Uterus (tissue), 2 donors: Measurements from ENCODE around the gene CDC7.

ENCODE experiments used
- POLR2A ChIP-seq, 2 donors: fragments of 450-650 bp; IDR thresholded peaks; one replicate each; pipeline ENCODE4 v1.6.1; 2016; ENCODE audit warnings: antibody characterized with exemption in 2 of 2, mild to moderate bottlenecking in 1 of 2, moderate library complexity in 1 of 2
- TF ChIP-seq, protein P1 (sequence below), 4 experiments: fragments of 200-600 bp in 2 of 4; fragments of 450-650 bp in 2 of 4; sonication (generic) in 2 of 4; IDR thresholded peaks; one replicate each; pipeline ENCODE4 v1.5.1; 2016 to 2019; ENCODE audit warnings: antibody characterized with exemption in 4 of 4, mild to moderate bottlenecking in 2 of 4, moderate library complexity in 1 of 4

DNA sequence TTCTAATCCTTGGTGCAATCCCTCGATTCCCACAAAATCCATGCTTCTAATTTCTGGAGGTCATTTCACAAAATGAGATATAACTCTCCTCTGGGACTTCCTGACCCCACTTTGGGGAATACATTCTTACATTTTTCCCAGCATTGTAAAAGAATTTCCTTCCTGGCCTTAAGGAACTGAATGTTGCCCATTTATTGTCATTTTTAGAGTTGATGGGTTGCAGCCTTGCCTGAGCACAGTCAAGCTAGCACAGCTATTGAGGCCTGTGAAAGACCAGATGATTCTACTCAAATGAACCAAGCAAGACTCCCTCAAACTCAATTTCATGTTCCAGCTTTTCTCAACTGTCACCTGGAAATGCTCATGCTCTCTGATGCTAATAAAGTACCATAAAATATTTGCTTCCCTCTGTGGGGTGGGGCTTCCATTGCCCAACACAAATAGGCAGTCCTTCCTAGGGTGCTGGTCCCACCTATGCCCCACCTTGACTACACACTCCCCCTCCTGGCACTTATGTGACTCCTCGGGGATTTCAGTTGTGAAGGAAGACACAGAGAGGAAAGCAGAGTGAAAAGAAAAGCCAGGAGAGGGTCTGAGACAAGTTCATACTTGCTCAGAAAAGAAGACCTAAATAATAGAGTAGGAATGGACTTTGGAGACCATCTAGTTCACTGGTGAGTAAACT, 24.0 kb upstream of the CDC7 start:
- TF ChIP-seq, protein P1, sequence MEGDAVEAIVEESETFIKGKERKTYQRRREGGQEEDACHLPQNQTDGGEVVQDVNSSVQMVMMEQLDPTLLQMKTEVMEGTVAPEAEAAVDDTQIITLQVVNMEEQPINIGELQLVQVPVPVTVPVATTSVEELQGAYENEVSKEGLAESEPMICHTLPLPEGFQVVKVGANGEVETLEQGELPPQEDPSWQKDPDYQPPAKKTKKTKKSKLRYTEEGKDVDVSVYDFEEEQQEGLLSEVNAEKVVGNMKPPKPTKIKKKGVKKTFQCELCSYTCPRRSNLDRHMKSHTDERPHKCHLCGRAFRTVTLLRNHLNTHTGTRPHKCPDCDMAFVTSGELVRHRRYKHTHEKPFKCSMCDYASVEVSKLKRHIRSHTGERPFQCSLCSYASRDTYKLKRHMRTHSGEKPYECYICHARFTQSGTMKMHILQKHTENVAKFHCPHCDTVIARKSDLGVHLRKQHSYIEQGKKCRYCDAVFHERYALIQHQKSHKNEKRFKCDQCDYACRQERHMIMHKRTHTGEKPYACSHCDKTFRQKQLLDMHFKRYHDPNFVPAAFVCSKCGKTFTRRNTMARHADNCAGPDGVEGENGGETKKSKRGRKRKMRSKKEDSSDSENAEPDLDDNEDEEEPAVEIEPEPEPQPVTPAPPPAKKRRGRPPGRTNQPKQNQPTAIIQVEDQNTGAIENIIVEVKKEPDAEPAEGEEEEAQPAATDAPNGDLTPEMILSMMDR (IDR thresholded peaks at IDR 0.05) = no peak
- no peak for TF ChIP-seq POLR2A (IDR thresholded peaks at IDR 0.05)
